Measurements from ENCODE around the gene BNIPL.

BNIPL gene

GRCh38 chr1:151005729-151006319, 30.6 kb upstream of the BNIPL start:
- TF ChIP-seq GATA3 (IDR thresholded peaks at IDR 0.05; ENCODE audit: low read depth, low read length) (no peak), GATA2 (IDR thresholded peaks at IDR 0.05; ENCODE audit: low read depth, low read length) (no peak)

GRCh38 chr1:151006327-151007052, 29.9 kb upstream of the BNIPL start, which contains the start of gene MINDY1:
TSS of gene MINDY1 (minus strand) at chr1:151006902. CDS start at chr1:151002617, 4,285 bp downstream.
- TF ChIP-seq GATA3 (IDR thresholded peaks at IDR 0.05; ENCODE audit: low read depth, low read length) = no peak
- TF ChIP-seq GATA2 (IDR thresholded peaks at IDR 0.05; ENCODE audit: low read depth, low read length) = peak; percentile 87

- TF ChIP-seq GATA3 (IDR thresholded peaks at IDR 0.05; ENCODE audit: low read depth, low read length) = no peak
- TF ChIP-seq GATA2 (IDR thresholded peaks at IDR 0.05; ENCODE audit: low read depth, low read length) = no peak
These were observed 28.5 kb upstream of the BNIPL start for GRCh38 chr1:151007853-151008243.

- TF ChIP-seq GATA3 (IDR thresholded peaks at IDR 0.05; ENCODE audit: low read depth, low read length) (no peak), GATA2 (IDR thresholded peaks at IDR 0.05; ENCODE audit: low read depth, low read length) (no peak)
These were observed 27.9 kb upstream of the BNIPL start, which contains the start of gene PRUNE1 for GRCh38 chr1:151008244-151009205. TSS of gene PRUNE1 (plus strand) at chr1:151008449. CDS start at chr1:151008633, 184 bp downstream.

- TF ChIP-seq GATA2 (IDR thresholded peaks at IDR 0.05; ENCODE audit: low read depth, low read length) (no peak), GATA3 (IDR thresholded peaks at IDR 0.05; ENCODE audit: low read depth, low read length) (no peak)
These were observed 27.2 kb upstream of the BNIPL start for GRCh38 chr1:151009206-151009587.

GRCh38 chr1:151009674-151010345, 26.6 kb upstream of the BNIPL start:
- TF ChIP-seq GATA2 (IDR thresholded peaks at IDR 0.05; ENCODE audit: low read depth, low read length) (no peak), GATA3 (IDR thresholded peaks at IDR 0.05; ENCODE audit: low read depth, low read length) (no peak)

GRCh38 chr1:151010346-151010726, 26.1 kb upstream of the BNIPL start:
- TF ChIP-seq GATA3 (IDR thresholded peaks at IDR 0.05; ENCODE audit: low read depth, low read length) (no peak), GATA2 (IDR thresholded peaks at IDR 0.05; ENCODE audit: low read depth, low read length) (no peak)

GRCh38 chr1:151011154-151011850, 25.1 kb upstream of the BNIPL start:
- TF ChIP-seq GATA2 (IDR thresholded peaks at IDR 0.05; ENCODE audit: low read depth, low read length) (no peak), GATA3 (IDR thresholded peaks at IDR 0.05; ENCODE audit: low read depth, low read length) (no peak)

GRCh38 chr1:151012684-151013471, 23.5 kb upstream of the BNIPL start:
- TF ChIP-seq GATA3 (IDR thresholded peaks at IDR 0.05; ENCODE audit: low read depth, low read length) (no peak), GATA2 (IDR thresholded peaks at IDR 0.05; ENCODE audit: low read depth, low read length) (no peak)

- TF ChIP-seq GATA3 (IDR thresholded peaks at IDR 0.05; ENCODE audit: low read depth, low read length) (no peak), GATA2 (IDR thresholded peaks at IDR 0.05; ENCODE audit: low read depth, low read length) (no peak)
These were observed 22.9 kb upstream of the BNIPL start for GRCh38 chr1:151013518-151013917.

GRCh38 chr1:151024540-151025146, 11.7 kb upstream of the BNIPL start:
- TF ChIP-seq GATA3 (IDR thresholded peaks at IDR 0.05; ENCODE audit: low read depth, low read length) = no peak
- no peak for TF ChIP-seq GATA2 (IDR thresholded peaks at IDR 0.05; ENCODE audit: low read depth, low read length)

- TF ChIP-seq GATA3 (IDR thresholded peaks at IDR 0.05; ENCODE audit: low read depth, low read length) (no peak), GATA2 (IDR thresholded peaks at IDR 0.05; ENCODE audit: low read depth, low read length) (no peak)
These were observed 9.9 kb upstream of the BNIPL start for GRCh38 chr1:151026460-151026859.

Measured in SH-SY5Y (cell line).